Measurements from ENCODE around the gene CACNA2D2. TPM values are rescaled to one million over a fixed set of nuclear protein-coding genes. Genes with fewer than 3 reads are reported as not detected.

The CACNA2D2 gene
- total RNA-seq, 1 donor from 2014 or later: 0.55 TPM

GRCh38 chr3:50347187-50347813 is 156.1 kb downstream of the CACNA2D2 start:
- DNase-seq (ENCODE audit: low read depth): peak; percentile 62

GRCh38 chr3:50345586-50346234 is 157.7 kb downstream of the CACNA2D2 start, which contains the start of gene ZMYND10:
Gene ZMYND10 (minus strand): TSS chr3:50345732. CDS start chr3:50345579, 153 bp downstream.
- DNase-seq (ENCODE audit: low read depth): no peak

GRCh38 chr3:50345008-50345407 is 158.4 kb downstream of the CACNA2D2 start:
- no peak for DNase-seq (ENCODE audit: low read depth)

DNA sequence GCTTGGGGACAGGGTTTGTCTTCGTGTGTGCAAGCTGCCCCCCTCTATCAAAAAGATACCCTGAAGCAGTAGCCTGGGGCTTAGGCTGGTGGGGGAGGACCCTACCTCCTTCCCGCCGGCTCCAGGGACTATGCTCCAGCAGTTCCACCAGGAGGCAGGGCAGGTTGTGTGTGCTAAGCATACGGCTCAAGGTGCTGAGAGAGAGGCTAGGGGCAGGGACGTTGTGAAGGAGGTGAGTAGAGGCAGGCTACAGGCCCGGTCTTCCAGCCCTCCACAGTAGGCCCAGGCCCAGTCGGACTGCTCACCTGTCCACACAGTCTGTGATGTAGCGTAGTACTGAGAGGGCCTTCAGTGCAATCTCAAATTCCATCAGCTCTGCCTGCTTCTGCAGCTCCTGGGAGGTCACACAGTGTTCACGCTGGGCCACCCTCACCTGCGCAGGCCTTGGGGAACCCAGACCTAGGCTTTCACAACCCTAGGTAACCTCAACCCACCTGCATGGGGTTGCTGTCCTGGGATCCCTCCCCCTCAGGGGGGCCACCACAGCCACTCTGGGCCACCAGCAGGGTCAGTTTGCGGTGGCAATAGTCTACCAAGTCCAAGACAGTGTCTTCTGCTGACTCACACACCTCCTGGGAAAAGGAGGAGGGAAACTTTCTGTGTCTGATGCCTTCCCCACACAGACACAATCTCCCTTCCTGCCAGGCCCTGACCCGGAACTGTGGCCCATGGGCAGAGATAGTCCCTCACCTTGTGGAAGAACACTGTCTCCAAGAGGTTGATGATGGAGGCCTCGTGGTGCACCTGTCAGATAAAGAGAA is 160.4 kb downstream of the CACNA2D2 start:
- no peak for DNase-seq (ENCODE audit: low read depth)

DNA sequence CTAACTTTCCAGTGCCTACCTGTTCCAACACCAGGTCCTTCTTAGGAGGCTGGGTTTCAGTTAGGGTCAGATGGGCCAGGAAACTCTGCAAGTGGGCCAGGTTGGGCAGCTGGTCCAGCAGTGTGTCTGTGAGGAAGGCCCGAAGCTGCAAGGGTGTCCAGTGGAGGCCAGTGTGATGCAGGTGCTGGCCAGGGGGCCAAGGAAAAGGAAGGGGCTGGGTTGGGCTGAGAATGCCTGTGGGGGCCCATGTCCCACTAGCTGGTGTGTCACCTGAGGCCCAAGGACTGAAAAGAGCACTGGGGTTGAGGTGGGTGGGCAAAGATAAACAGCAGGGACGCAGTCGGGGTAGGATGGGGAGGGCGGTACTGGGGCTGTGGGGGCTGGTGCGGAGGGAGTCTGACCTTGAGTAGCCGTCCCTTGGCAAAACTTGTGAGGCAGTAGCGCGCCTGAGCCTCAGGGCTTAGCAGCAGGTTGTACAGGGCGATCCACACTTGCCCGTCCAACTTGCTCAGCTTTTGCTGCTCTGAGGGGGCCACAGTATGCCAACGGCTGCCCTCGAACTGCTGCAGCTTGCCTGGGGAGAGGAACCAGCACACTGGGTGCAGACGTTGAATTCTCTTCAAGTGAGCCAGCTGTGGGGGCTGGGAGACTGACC is 161.3 kb downstream of the CACNA2D2 start:
- no peak for DNase-seq (ENCODE audit: low read depth)

DNA sequence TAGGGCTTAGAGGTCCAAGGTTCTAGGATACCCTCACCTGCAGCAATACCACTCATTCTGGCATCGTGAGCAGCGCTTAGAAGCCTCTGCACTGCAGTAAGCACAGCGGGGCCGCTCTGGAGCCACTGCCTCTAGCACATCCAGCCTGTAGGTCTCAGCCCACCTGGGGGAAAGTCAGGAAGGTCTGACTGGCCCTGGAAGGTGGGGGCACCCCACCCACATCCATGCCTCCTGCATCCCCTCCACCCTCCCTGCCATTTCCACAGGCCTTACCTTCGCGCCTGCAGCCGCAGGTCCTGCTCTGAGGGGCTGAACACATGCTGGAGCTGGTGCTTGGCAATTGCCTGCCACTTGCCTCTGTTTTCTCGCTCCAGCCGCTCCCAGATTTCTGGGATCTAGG is 161.9 kb downstream of the CACNA2D2 start:
- DNase-seq (ENCODE audit: low read depth): no peak

- no peak for DNase-seq (ENCODE audit: low read depth)
Measured at GRCh38 chr3:50340448-50341329, 162.7 kb downstream of the CACNA2D2 start, which contains the start of gene RASSF1. Gene RASSF1 (minus strand): TSS chr3:50340836. CDS start chr3:50340805, 31 bp downstream.

GRCh38 chr3:50340147-50340447 is 163.3 kb downstream of the CACNA2D2 start:
- no peak for DNase-seq (ENCODE audit: low read depth)

DNA sequence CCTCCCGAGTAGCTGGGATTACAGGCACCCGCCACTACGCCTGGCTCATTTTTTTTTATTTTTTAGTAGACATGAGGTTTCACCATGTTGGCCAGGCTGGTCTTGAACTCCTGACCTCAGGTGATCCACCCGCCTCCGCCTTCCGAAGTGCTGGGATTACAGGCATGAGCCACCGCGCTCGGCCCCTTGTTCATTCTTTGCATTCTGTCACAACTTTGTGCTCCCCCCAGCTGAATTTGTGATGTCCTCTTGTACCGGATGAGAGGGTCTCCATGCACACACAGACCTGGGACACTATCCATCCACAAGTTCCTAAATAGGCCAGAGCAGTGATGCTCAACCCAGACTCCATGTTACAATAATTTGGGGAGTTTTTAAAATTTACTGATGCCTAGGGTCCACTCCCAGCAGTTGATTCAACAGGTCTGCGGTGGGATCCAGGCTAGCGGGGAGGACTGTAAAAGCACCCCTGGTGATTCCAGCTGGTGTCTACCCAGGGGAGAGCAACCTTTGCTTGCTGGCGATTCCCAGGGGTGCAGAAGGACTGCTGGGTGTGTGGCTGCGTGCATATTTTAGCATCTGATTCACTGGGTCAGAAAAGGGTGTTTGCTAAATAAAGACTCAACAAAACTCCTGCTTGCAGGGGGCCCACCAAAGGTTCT is 163.8 kb downstream of the CACNA2D2 start:
- DNase-seq (ENCODE audit: low read depth): no peak

DNA sequence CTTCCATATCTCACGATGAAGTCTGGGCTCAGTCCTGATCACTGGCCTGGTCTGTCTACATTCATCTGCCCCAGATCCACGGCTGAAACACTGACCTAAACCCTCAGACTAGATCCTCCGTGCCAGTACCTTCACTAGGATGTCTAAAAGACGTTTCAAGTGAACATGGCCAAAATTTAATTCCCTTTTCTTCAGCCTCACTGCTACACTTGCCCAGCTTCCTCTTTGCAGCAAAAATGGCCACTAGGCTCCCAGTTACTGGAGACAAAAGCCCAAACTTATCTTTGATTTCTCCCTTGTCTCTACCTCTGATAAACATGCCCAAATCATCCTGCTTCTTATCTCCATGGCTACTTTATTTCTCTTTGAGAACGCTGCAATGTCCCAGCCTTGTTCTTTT is 164.5 kb downstream of the CACNA2D2 start:
- DNase-seq (ENCODE audit: low read depth): no peak

GRCh38 chr3:50337175-50337861 is 166.1 kb downstream of the CACNA2D2 start:
- DNase-seq (ENCODE audit: low read depth): peak; percentile 96

DNA sequence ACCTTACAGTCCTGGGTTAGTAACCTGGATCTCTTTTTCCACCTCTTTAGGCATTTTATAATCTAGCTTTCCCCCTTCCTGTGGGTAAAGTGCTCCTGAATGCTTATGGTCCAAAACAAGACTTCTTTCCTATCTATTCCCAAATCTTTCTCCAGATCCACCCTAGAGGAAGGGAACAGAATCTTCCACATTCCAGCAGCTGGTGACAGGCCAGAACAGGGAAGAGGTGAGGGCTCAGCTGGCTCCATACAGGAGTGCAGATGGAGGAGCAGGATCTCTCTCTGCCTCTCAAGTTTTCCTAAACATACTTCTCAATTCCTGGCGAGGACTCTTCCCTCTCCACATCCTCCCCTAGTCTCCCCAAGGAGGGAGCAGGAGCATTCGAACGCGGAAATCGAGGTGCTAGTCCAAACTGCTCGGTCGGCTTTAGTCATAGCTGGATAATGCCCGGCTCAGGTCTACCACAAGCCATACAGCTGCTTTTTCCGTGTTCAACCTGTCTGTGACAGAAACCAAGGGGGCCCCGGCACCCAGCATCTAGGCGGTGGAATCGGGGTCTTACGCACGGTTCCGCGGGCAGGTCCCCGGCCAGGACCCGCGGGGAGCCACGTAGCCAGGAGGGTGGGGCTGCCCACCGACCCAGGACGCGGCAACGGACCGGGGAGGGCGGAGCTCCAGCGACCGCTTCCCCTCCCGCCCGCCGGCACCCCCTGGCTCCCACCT is 166.8 kb downstream of the CACNA2D2 start:
- no peak for DNase-seq (ENCODE audit: low read depth)

DNA sequence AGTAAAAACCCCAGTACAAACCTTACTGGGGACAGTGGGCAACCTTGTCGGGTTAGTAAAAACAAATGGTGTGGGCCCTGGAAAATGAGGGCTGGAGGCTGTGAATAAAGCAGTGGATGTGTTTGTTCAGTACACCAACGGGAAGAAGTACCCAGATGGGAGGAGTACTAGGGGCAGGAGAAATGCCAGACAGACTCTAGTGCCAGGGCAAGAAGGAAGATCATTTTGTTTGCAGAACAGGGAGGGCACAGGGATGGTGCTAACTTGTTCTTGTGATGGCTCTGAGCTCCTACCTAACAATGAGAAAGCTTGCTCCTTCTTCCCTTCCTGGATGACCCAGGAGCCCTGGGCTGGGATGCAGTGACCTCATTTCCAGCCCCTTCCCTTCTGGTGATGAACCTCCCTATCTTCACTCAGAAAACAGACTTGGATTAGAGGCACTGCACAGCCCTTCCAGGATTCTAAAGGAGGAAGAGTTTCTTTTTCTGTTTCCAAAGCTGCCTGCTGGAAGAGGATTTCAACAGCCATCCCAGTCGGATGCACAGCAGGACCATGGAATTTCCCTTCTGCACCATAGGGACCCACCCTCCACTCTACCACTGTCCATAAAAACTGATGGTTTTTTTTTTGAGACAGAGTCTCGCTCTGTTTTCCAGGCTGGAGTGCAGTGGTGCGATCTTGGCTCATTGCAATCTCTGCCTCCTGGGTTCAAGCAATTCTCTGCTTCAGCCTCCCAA is 168.9 kb downstream of the CACNA2D2 start:
- no peak for DNase-seq (ENCODE audit: low read depth)

DNA sequence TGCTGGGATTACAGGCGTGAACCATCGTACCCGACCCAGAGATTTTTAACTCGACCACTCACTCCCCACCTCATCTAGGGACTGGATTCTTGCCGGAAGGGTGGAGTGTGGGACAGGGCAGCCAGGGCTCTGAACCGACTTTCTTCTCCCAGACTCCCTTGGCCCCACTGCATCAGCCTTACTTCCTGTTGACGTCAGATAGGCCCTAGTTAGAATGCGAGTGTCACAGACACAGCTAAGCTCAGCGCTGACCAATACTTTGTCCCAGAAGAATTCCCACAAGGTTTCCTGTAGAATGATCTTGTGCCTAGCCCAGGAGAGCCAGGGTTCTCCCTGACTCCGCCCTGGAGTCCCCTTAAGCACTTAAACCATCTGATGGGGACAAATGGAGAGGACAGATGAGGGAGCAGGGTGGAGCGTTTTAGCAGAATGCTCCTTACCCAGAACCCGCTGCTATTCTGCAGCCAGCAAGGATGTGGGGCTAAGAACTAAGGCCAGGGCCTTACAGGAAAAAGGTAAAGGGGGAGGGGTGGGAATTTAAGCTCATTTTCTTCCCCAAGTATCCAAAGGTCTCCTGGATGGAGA is 169.6 kb downstream of the CACNA2D2 start:
- no peak for DNase-seq (ENCODE audit: low read depth)

GRCh38 chr3:50331364-50331907 is 172.0 kb downstream of the CACNA2D2 start:
- no peak for DNase-seq (ENCODE audit: low read depth)

DNA sequence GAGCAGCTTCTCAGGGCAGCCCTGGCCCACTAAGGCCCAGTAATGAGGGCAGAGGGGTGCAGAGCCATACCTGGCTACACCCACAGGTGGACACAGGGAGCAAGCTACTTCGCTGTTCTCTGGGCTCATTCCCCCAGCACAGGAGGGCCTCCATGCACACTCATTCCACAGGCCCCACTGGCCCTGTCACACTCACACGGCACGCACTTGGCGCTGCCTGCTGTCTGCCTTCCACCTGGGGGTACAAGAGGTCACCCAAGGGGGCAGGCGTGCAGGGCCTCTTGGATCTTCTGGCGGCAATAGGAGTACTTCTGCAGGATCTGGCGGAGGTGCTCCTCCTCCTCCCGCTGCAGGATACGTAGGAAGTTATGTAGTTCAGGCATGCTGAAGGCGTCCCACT is 173.1 kb downstream of the CACNA2D2 start:
- no peak for DNase-seq (ENCODE audit: low read depth)

DNA sequence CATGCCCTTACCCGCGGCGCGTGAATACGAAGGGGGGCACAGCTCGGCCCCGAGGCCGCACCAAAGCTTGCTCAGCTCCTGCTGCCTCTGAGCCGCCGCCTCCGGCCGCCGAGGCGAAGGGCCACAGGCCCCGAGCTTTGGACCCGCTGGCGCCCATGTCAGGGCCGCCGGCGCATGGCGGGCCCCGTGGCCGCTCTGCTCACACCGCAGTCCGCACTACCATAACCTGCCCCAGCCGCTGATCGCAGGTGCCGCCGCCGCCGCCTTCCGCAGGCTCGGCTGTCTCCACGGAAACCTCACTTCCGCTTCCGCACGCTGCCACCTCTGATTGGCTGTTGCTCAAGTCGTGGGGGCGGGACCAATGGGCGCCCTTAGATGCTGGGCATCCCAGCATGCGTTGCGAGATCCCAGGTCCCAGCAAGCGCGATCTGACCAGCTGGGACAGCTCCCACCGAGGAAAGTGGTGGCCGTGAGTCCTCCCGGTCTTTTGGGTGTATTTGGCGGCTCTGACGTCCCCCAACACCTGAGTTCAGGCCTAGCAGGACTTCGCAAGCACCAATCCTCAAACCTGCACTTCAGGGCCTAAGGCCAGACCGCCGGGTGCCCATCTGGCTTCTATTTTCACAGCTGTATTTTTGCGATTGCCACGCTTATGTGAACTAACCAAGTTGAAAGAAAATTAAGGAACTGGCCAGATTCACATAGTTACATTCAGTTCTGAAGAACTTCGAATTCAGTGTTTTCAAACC is 175.3 kb downstream of the CACNA2D2 start, which contains the start of gene TUSC2:
TSS of gene TUSC2 (minus strand) at position 281 of the 749 bp plus-strand sequence. CDS start at position 157, 124 bp downstream.
- DNase-seq (ENCODE audit: low read depth): peak; percentile 94
